NCI-H510A treated with DMSO at 0.1 percent for 48 hours (cell line): Measurements from ENCODE around the gene GNG7.
"Not testable (repeated sequence)": the region's sequence is repeated elsewhere in the genome, so short reads cannot be mapped to it uniquely, and the experiment has no call there.

Experiments
- DNase-seq: peaks from one replicate; lab custom pipeline; 2025; lab: John Stamatoyannopoulos, UW

Gene GNG7

GRCh38 chr19:2551172-2551863, 151.2 kb downstream of the GNG7 start:
- DNase-seq: no peak

GRCh38 chr19:2550431-2551171, 151.9 kb downstream of the GNG7 start:
- DNase-seq: no peak

- no peak for DNase-seq
Measured at GRCh38 chr19:2549701-2550191, 152.7 kb downstream of the GNG7 start.

- DNase-seq: no peak
Measured at GRCh38 chr19:2548966-2549365, 153.5 kb downstream of the GNG7 start.

- DNase-seq: no peak
Measured at GRCh38 chr19:2547721-2548120, 154.8 kb downstream of the GNG7 start.

GRCh38 chr19:2547033-2547680, 155.3 kb downstream of the GNG7 start:
- DNase-seq: no peak

- no peak for DNase-seq
Measured at GRCh38 chr19:2546128-2547032, 156.1 kb downstream of the GNG7 start.

GRCh38 chr19:2545416-2546127, 156.9 kb downstream of the GNG7 start:
- not testable (repeated sequence) for DNase-seq

GRCh38 chr19:2544576-2545415, 157.7 kb downstream of the GNG7 start:
- DNase-seq: no peak

- peak; percentile 46 for DNase-seq
Measured at GRCh38 chr19:2543463-2544442, 158.7 kb downstream of the GNG7 start.

- DNase-seq: not testable (repeated sequence)
Measured at GRCh38 chr19:2543072-2543462, 159.4 kb downstream of the GNG7 start.

GRCh38 chr19:2542341-2543069, 160.0 kb downstream of the GNG7 start:
- DNase-seq: no peak

- no peak for DNase-seq
Measured at GRCh38 chr19:2540646-2541454, 161.6 kb downstream of the GNG7 start.

- DNase-seq: no peak
Measured at GRCh38 chr19:2540251-2540645, 162.2 kb downstream of the GNG7 start.

GRCh38 chr19:2538096-2538757, 164.3 kb downstream of the GNG7 start:
- DNase-seq: no peak

- DNase-seq: not testable (repeated sequence)
Measured at GRCh38 chr19:2537584-2537983, 164.9 kb downstream of the GNG7 start.

- no peak for DNase-seq
Measured at GRCh38 chr19:2536461-2536860, 166.0 kb downstream of the GNG7 start.
